NOMO-1 treated with DMSO at 0.1 percent for 48 hours (cell line): ENCODE results near the gene FOXL3.
A peak's percentile ranks its signal among the peaks of the same experiment; 100 is the strongest.
"Not testable (repeated sequence)": the region's sequence is repeated elsewhere in the genome, so short reads cannot be mapped to it uniquely, and the experiment has no call there.

Experiments used
- DNase-seq: peaks from one replicate; lab custom pipeline; 2025; ENCODE audit not compliant: unreplicated experiment; lab: John Stamatoyannopoulos, UW

FOXL3 gene

DNA sequence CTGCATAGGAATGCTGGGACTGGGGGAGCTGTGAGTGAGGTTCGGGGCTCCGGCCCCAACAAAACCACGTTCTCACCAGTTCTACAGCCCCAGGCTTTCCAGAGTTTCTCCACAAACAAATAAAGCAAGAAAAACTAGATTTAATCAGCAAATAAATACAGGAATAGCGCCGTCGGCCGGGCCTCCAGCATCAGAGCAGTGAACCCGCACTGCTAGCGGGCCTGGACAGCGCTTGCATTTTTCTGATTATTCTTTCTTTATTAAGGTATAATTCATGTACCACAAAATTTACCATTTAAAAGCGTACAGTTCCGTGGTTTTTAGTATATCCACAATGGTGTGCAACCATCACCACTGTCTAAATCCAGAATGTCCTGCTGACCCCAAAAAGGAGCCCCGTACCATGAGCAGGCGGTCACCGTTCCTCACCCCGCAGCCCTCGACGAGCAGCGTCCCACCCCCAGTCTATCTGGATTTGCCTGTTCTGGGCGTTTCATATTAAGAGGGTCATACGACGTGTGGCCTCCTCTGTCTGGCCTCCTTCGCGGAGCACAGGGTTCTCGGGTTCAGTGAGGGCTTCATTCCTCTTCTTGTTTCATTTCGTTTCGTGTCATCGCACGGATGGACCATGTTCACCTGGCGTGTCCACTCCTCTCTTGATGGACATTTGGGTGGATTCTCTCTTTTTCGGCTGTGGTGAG is 35.5 kb upstream of the FOXL3 start:
- no peak for DNase-seq

DNA sequence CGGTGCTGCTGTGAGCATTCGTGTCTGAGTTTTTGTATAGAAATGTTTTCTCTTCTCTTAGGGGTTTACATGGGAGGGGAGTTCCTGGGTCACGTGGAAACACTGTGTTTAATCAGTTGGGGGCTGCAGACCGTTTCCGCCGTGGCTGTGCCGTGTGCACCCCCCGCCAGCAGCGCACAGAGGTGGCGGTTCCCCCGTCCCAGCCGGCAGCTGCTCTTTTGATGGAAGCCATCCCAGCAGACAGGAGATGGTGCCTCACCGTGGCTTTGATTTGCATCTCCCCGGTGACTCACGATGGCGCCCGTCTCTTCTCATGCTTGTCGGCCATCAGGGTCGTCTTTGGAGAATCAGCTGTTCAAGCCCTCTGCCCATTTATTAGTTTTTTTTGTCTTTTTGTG is 34.9 kb upstream of the FOXL3 start:
- no peak for DNase-seq

DNA sequence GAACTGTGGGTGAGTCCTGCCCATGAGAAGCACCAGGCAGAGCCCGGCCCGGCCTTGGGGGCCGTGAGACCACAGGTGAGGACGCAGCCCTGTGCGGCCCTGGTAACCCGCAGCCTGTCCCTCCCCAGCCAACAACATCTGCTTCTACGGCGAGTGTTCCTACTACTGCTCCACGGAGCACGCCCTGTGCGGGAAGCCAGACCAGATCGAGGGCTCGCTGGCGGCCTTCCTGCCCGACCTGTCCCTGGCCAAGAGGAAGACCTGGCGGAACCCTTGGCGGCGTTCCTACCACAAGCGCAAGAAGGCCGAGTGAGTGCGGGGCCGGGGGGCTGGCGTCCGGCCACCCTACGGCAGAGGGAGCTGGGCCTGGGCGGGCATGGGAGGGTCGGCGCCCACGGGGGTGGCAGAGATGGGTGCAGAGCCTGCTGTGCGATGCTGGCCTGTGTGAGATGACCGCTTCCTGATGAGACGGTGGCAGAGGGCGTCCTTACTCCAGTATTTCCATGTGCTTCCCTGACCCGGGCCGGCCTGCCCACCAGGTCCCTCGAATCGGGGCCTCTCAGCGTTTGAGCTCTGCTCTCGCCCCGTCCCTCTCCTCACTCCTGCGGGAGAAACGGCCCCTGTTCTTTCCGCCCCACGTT is 34.1 kb upstream of the FOXL3 start:
- no peak for DNase-seq

DNA sequence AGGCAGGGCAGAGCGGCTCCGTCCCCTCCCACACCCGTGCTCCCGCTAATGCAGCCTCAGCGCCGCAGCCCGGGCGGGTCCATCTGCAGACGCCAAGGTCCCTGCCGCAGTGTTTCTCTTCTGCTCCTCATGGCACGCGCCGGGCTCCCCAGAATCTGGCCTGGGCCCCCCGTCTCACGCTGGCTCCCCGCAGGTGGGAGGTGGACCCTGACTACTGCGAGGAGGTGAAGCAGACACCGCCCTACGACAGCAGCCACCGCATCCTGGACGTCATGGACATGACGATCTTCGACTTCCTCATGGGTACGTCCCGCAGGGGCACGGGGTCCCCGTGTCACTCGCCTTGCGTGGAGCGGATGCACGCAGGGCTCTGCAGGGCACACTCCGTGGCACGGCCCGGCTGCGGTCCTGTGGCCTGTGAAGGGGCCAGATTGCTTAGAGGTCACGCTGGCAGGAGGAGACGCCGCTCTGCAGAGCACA is 33.5 kb upstream of the FOXL3 start:
- no peak for DNase-seq

DNA sequence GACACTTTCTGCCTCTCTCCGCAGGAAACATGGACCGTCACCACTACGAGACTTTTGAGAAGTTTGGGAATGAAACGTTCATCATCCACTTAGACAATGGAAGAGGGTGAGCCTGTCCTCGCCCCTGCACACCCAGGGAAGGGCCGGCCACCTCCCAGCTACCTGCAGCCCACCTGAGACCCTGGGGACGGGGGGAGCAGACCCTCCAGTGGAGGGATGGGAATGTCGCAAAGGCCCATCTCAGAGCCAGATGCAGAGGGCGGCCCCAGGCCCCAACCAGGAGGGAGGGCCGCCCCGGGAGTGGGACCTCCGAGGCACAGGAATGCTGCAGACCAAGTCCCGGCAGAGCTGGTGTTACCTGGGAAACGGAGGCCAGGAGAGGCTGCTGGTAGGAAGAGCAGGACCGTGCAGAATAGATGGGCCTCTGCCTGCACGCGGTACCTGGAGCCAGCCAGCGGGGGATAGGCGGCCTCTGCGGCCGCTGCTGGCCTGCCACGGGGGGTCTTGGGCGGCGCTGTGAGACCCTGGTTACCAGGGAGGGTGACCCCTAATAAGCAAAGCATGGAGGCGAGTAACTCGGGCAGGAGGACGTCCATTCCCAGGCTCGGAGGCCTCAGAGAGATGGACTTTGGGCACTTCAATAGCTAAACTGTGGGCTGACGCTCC is 32.9 kb upstream of the FOXL3 start:
- DNase-seq = no peak

DNA sequence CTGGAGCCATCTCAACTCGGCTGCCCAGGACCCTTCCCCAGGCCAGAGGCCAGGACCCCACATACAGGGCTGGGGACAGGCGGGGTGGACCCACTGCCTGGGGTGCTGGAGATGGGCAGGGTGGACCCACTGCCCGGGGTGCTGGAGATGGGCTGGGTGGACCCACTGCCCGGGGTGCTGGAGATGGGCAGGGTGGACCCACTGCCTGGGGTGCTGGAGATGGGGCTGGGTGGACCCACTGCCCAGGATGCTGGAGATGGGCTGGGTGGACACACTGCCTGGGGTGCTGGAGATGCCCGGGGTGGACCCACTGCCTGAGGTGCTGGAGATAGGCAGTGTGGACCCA is 32.4 kb upstream of the FOXL3 start:
- DNase-seq = no peak

DNA sequence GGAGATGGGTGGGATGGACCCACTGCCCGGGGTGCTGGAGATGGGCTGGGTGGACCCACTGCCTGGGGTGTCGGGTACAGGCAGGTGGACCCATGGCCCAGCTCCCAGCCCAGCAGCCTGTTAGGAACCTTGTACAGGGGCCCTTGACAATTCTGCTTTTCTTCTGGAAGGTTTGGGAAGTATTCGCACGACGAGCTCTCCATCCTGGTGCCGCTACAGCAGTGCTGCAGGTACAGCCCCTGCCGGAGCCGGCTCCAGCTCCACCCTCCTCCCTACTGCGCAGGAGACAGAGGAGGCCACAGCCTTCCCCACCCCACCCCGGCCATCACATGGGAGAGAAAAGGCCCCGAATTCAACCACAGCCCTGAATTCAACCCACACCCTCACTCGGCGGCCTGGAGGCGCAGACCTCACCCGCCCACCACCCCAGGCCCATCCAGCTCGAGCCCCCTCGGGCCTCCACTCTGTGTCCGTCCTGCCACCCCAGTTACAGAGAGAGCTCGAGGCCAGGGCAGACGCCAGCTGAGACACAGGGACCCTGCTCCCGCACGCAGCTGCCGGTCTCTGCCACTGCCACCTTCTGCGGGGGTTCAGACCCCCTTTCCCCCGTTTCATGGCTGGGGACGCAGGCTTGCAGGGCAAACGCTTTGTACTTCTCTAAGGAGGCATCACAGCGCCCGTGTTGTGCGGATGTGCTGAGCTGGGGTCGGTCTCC is 31.3 kb upstream of the FOXL3 start:
- DNase-seq = no peak

DNA sequence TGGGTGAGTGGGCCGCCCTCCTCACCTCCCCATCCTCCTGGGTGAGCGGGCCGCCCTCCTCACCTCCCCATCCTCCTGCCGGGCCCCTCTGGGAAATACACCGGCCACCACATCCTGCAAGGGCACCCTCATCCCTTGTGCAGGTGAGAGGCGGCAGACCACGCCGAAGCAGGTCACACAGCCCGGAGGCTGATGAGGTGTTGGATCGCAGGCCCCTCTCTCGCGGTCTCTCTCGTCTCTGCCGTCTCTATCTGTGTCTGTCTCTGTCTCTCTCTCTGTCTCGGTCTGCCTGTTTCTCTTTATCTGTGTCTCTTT is 30.8 kb upstream of the FOXL3 start:
- DNase-seq = no peak

DNA sequence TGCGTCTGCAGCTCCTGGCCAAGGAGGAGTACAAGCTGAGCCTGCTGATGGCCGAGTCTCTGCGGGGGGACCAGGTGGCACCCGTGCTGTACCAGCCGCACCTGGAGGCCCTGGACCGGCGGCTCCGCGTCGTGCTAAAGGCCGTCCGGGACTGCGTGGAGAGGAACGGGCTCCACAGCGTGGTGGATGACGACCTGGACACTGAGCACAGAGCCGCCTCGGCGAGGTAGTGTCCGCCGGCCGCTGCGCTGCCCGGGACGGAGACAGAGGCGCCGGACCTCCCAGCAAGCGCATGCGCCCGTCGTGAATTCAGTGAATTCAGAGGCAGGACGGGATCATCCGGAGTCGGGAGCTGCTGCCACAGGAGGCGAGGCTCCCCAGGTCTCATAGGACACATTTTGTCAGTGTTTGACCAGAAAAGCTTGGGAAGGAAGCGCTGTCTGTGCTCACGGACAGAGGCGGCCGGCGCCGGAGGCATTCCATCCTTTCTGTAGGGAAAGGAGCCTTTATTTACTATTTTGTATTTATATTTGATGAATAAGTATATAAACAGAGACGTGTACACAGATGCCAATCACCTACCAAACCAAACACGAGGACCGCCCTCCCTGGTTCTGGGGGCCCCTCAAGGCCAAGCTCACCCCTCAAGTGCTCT is 30.1 kb upstream of the FOXL3 start:
- no peak for DNase-seq

DNA sequence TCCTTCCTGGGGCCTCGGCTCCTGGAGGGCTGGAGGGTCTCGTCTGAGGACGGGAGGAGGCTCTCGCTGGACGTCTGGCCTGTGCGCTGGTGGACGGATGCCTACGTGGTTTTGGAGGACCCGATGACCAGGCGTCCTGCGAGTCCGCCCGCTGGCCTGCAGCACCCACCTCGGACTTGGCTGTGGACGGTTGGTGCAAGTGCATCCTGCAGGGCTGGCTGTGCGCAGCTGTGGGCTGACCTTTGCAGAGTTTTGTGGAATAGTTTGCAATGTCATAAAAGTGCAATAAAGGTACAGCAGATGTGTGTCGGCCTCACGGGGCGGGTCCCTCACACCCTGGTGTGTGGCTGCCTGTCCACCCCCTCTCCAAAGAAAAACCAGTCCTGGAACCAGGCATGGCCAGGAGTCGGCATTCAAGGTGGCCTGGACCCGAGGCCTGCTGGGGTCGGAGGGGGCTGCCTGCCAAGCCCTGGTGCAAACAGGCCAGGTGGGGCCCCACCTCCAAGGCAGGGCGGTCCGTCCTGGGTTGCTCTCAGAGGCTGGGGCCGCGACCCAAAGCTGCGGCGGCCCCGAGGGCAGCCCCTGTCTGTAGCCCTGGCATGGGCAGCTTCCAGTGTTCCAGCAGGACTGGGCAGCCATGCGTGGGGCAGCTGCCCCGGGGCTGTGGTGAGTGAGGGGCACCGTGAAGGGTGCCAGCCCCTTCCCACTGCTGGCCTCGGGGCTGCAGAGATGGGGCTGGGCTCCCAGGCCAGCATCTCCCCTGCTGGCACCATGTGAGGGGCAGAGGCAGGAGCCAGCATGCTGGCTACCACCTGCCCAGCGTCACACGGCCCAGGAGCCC is 29.3 kb upstream of the FOXL3 start:
- DNase-seq = no peak

DNA sequence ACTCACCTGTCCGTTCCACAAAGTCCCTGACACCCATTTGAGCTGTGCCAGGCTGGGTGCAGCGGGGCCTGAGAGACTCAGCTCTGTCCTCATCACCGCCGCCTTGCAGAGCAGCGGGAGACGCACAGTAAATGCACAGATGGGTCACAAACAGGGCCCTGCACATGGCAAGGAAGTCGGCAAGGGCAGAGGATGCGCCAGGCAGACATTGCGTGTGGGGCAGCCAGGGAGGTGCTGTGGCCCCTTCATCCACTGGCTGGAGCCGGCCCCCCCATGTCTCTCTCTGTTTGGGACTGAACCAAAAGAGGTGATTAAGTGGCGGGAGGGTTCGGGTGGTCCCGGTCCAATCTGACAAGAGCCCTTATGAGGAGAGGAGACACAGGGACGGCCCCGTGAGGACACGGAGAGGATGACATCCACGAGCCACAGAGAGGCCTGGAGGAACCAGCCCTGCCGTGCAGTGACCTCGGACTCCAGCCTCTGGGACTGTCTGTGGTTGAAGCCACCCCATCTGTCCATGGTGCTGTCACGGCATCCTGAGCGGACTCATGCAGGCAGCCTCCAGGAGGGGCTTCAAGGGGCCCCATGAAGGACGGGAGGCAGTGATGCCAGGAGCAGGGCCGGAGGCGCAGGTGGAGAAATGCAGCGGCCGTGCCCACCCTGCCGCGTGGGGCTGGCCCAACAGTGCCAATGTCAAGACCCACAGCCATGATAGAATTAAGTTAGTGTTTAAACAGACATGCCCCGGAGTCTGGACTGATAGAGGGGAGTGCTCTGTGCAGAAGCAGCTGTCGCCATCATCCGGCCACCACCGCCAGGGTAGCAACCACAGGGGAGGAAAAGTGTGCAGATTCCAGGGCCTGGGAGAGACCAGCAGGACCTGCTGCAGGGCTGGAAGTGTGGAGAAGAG is 28.4 kb upstream of the FOXL3 start:
- no peak for DNase-seq

DNA sequence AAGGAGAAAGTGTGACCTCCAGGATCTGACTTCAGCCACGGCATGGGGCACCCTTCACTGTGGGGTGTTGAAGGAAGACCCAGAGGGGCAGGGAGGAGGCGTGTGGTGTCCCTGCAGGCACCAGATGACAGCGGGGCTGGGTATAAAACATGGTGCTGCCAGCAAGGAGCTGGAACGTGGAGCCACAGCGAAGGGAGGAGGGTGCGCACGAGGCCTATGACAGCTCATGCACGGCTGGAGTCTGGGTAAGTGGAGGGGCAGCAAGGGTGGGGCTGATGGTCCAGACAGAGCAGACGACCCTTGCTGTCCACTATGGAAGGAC is 27.8 kb upstream of the FOXL3 start:
- DNase-seq = no peak

DNA sequence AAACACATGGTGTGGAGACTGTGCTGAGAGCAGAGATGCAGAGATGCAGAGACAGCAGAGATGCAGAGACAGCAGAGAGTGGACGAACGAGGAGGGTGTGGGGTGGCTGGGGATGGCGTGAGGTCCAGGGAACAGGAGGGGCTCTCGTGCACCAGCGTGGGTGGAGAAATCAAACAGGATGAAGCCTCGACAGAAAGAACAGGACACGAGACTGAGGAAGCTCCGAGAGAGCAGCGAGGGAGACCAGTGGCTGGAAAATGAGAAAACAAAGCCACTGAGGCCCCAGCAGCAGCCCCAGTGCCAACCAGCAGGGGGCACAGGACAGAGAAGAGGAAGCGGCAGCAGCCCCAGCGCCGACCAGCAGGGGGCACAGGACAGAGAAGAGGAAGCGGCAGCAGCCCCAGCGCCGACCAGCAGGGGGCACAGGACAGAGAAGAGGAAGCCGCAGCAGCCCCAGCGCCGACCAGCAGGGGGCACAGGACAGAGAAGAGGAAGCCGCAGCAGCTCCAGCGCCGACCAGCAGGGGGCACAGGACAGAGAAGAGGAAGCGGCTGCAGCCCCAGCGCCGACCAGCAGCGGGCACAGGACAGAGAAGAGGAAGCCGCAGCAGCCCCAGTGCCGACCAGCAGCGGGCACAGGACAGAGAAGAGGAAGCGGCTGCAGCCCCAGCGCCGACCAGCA is 27.2 kb upstream of the FOXL3 start:
- DNase-seq = not testable (repeated sequence)

DNA sequence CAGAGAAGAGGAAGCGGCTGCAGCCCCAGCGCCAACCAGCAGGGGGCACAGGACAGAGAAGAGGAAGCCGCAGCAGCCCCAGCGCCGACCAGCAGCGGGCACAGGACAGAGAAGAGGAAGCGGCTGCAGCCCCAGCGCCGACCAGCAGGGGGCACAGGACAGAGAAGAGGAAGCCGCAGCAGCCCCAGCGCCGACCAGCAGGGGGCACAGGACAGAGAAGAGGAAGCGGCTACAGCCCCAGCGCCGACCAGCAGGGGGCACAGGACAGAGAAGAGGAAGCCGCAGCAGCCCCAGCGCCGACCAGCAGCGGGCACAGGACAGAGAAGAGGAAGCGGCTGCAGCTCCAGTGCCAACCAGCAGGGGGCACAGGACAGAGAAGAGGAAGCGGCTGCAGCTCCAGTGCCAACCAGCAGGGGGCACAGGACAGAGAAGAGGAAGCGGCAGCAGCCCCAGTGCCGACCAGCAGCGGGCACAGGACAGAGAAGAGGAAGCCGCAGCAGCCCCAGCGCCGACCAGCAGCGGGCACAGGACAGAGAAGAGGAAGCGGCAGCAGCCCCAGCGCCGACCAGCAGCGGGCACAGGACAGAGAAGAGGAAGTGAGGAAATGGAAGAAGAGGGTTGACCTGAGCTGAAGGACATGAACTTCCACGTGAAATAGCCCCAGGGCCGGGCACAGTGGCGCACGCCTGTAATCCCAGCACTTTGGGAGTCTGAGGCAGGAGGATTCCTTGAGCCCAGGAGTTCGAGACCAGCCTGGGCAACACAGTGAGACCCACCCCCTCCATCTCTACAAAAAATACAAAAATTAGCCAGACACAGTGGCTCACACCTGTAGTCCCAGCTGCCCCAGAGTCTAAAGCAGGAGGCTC is 26.3 kb upstream of the FOXL3 start:
- DNase-seq = peak; percentile 70

DNA sequence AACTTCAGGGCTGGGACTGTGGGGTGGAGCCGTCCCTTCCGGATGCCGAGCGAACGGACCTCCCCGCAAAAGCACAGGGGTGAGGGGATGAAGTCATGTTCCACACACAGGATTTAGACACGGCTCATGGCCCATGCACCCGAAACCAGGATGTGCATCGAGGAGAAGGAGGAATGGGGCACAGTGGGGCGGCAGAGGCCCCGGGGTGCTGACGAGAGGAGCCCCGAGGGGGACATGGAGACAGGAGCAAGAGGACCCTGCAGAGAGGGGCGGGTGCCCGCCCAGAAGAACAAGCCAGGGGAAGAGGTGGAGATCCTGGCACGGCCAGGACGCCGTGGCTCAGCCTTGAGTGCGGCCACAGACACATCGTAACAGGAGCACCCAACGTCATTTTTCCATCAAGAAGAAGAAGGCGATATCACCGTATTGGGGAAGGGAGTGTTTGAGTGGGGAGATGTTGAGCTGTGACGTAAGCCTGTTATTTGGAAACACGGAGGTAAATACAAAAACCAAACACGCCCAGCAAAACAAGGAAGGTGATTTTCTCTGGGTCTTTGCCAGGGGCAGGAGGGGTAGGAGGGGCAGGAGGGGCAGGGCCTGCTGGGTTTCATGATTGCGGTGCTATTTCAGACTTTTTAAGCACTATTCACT is 25.3 kb upstream of the FOXL3 start:
- no peak for DNase-seq

DNA sequence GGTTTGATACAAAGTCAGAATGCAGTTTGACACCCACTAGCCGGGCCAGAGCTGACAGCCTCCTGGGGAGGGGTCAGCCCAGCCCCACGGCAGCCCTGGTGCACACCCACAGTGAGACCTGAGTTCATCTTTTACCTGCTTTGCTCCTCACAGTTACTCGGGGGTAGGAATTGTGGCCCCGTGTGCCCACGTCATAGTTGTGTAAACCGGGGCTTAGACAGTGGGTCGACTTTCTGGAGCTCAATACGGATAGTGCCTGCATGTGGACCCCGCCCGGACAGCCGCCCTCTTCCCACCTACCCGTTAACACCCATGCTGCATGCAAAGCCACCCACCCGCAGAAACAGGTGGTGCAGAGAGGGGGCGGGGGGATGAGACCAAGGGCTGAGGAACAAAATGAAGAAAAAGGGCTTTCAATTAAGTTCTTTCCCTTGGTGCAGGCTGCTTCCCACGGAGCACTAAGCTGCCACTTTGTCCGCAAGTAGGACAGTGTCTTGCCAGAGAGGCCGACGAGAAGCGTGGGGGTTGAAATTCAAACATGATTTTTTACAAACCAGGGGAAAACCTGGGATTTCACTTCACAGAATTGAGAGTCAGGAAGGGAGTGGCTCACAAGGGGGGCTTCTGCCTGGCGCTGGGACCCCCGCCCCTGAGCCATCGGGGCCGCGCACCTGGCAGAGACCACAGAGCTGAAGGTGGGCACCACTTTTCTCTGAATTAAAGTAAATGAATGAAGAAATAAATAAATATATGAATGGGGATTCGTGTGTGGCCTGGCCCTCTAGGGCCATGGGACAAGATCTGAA is 24.6 kb upstream of the FOXL3 start:
- no peak for DNase-seq
